HL-60 (cell line): Measurements from ENCODE around the gene CHST9.

Experiments
- POLR2AphosphoS5 ChIP-seq: IDR thresholded peaks from 2 replicates; pipeline ENCODE4 v1.6.1; 2012; ENCODE audit warnings: low read depth
- TF ChIP-seq, protein P1 (sequence below): IDR thresholded peaks from one replicate; pipeline ENCODE4 v1.5.1; 2011; ENCODE audit warnings: low read length, control low read depth, inconsistent platforms; ENCODE audit not compliant: insufficient read depth
- TF ChIP-seq, protein P2 (sequence below): IDR thresholded peaks from 2 replicates; pipeline ENCODE4 v1.6.1; 2012; ENCODE audit warnings: low read depth; ENCODE audit not compliant: insufficient replicate concordance

DNA sequence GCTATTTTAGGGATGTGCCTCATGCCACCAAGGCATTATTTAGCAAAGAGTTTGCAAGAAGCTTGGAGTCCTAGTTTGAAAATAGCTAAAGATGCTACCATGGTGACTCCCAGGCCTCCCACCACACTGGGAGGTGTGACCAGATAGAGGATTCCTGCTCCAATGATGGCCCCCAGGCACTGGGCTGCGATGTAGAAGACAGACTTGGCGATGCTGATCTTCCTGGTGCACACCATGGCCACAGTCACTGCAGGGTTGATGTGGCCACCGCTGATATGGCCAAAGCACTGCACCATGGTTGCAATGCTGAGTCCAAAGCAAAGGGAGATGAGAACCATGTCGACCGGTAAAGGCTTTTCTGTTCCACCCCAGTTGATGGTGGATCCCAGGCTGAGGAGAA lies 323.0 kb downstream of the CHST9 start:
- TF ChIP-seq, protein P1, sequence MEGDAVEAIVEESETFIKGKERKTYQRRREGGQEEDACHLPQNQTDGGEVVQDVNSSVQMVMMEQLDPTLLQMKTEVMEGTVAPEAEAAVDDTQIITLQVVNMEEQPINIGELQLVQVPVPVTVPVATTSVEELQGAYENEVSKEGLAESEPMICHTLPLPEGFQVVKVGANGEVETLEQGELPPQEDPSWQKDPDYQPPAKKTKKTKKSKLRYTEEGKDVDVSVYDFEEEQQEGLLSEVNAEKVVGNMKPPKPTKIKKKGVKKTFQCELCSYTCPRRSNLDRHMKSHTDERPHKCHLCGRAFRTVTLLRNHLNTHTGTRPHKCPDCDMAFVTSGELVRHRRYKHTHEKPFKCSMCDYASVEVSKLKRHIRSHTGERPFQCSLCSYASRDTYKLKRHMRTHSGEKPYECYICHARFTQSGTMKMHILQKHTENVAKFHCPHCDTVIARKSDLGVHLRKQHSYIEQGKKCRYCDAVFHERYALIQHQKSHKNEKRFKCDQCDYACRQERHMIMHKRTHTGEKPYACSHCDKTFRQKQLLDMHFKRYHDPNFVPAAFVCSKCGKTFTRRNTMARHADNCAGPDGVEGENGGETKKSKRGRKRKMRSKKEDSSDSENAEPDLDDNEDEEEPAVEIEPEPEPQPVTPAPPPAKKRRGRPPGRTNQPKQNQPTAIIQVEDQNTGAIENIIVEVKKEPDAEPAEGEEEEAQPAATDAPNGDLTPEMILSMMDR: no peak
- TF ChIP-seq, protein P2, sequence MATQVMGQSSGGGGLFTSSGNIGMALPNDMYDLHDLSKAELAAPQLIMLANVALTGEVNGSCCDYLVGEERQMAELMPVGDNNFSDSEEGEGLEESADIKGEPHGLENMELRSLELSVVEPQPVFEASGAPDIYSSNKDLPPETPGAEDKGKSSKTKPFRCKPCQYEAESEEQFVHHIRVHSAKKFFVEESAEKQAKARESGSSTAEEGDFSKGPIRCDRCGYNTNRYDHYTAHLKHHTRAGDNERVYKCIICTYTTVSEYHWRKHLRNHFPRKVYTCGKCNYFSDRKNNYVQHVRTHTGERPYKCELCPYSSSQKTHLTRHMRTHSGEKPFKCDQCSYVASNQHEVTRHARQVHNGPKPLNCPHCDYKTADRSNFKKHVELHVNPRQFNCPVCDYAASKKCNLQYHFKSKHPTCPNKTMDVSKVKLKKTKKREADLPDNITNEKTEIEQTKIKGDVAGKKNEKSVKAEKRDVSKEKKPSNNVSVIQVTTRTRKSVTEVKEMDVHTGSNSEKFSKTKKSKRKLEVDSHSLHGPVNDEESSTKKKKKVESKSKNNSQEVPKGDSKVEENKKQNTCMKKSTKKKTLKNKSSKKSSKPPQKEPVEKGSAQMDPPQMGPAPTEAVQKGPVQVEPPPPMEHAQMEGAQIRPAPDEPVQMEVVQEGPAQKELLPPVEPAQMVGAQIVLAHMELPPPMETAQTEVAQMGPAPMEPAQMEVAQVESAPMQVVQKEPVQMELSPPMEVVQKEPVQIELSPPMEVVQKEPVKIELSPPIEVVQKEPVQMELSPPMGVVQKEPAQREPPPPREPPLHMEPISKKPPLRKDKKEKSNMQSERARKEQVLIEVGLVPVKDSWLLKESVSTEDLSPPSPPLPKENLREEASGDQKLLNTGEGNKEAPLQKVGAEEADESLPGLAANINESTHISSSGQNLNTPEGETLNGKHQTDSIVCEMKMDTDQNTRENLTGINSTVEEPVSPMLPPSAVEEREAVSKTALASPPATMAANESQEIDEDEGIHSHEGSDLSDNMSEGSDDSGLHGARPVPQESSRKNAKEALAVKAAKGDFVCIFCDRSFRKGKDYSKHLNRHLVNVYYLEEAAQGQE: no peak
- no peak for TF ChIP-seq POLR2AphosphoS5
